NB4 (cell line): ENCODE results near the gene TTF2.

ENCODE experiments used
- CTCF ChIP-seq: IDR thresholded peaks from one replicate; pipeline ENCODE4 v1.5.1; 2012; ENCODE audit warnings: low read depth, low read length
- POLR2A ChIP-seq: IDR thresholded peaks from 2 replicates; pipeline ENCODE4 v1.6.1; 2011; ENCODE audit warnings: mild to moderate bottlenecking; ENCODE audit not compliant: insufficient read length; ENCODE audit errors: extremely low read depth

GRCh38 chr1:117120774-117121588 is 60.9 kb downstream of the TTF2 start:
- TF ChIP-seq CTCF (no peak), POLR2A (no peak)
